GM12878 (cell line): ENCODE measurements around the gene ARMS2. TPM values are rescaled to one million over a fixed set of nuclear protein-coding genes. Genes with fewer than 3 reads are reported as not detected.

Experiments used
- ATAC-seq: fragments of 200-7000 bp; cut with Tn5 transposase; 3 replicates; pipeline ENCODE4 v1.9.1; 2020; ENCODE audit warnings: mild to moderate bottlenecking, moderate library complexity
- BruUV-seq: library from RNA; stranded (reverse); fragments of 400-500 nt; replicated peaks from 2 replicates; lab custom pipeline; 2021; lab: Mats Ljungman, UMichigan
- CTCF ChIA-PET: fragments of 300-600 bp; sonication (Branson Sonifier 250); formaldehyde crosslinking; extraction: SDS; loops from one replicate; lab custom pipeline; 2021; ENCODE audit warnings: inconsistent platforms; lab: Yijun Ruan, JAX
- POLR2A ChIA-PET: fragments of 350-600 bp; formaldehyde crosslinking; extraction: SDS; loops from one replicate; lab custom pipeline; 2021; ENCODE audit warnings: inconsistent platforms; lab: Charles Lee
- RAD21 ChIA-PET: fragments of 300-600 bp; sonication (Branson Sonifier 250); formaldehyde crosslinking; loops from one replicate; lab custom pipeline; 2023; ENCODE audit warnings: antibody characterized with exemption; ENCODE audit not compliant: unreplicated experiment; lab: Charles Lee
- SMC1A ChIA-PET: fragments of 300-600 bp; sonication (Branson Sonifier 250); formaldehyde crosslinking; loops from one replicate; lab custom pipeline; 2023; ENCODE audit not compliant: unreplicated experiment, uncharacterized antibody; lab: Charles Lee
- DNase-seq: peaks from one replicate; pipeline ENCODE4 v3.0.0-alpha.2; 2011; ENCODE audit warnings: low read depth, low spot score
- FAIRE-seq: peaks from 3 replicates; lab custom pipeline; 2011; peaks lifted over from hg19 to GRCh38; lab: Jason Lieb, UNC
- H2AFZ ChIP-seq: 2 replicates; pipeline ENCODE4 v1.6.0; 2011; ENCODE audit warnings: low read depth, low read length, control low read depth; ENCODE audit not compliant: control insufficient read depth
- H3K27ac ChIP-seq: 2 replicates; pipeline ENCODE4 v1.5.1; 2011; ENCODE audit warnings: control low read depth; ENCODE audit not compliant: control insufficient read depth, insufficient read depth
- H3K27me3 ChIP-seq, 2 experiments: replicated peaks in 1 of 2; 2 replicates each; pipeline versions ENCODE4 v1.6.0 to v1.6.1; 2011; ENCODE audit warnings: low read length in 1 of 2; ENCODE audit not compliant: control insufficient read depth in 2 of 2, insufficient read depth in 2 of 2
- H3K36me3 ChIP-seq, 2 experiments: 2 replicates each; pipeline ENCODE4 v1.5.1; 2011; ENCODE audit warnings: low read length in 1 of 2; ENCODE audit not compliant: control insufficient read depth in 2 of 2, insufficient read depth in 2 of 2
- H3K4me1 ChIP-seq: 2 replicates; pipeline ENCODE4 v1.6.1; 2011; ENCODE audit warnings: mild to moderate bottlenecking, low read length, moderate library complexity, mixed read lengths; ENCODE audit not compliant: control insufficient read depth, insufficient read depth
- H3K4me2 ChIP-seq: 2 replicates; pipeline ENCODE4 v1.6.0; 2011; ENCODE audit warnings: control low read depth; ENCODE audit not compliant: control insufficient read depth, insufficient read depth
- H3K4me3 ChIP-seq: fragments of 200-600 bp; sonication (generic); 2 replicates; pipeline ENCODE4 v1.5.1; 2016
- H3K79me2 ChIP-seq: 2 replicates; pipeline ENCODE4 v1.6.0; 2011; ENCODE audit warnings: low read length; ENCODE audit not compliant: control insufficient read depth, insufficient read depth
- H3K9ac ChIP-seq: 2 replicates; pipeline ENCODE4 v1.8.0; 2011; ENCODE audit warnings: low read length, control low read depth, mixed read lengths; ENCODE audit not compliant: control insufficient read depth, insufficient read depth
- H3K9me3 ChIP-seq: replicated peaks from 3 replicates; pipeline ENCODE4 v1.5.1; 2011; ENCODE audit warnings: mild to moderate bottlenecking, low read length; ENCODE audit not compliant: control insufficient read depth, insufficient read depth
- H4K20me1 ChIP-seq: 2 replicates; pipeline ENCODE4 v1.6.0; 2011; ENCODE audit not compliant: control insufficient read depth, insufficient read depth
- ATF2 ChIP-seq: IDR thresholded peaks from 2 replicates; pipeline ENCODE4 v1.6.1; 2012; ENCODE audit warnings: low read length, inconsistent platforms
- CTCF ChIP-seq, 3 experiments: IDR thresholded peaks in 2 of 3; conservative IDR thresholded peaks in 1 of 3; 2 replicates each; pipeline ENCODE4 v1.5.1; 2011; ENCODE audit warnings: low read depth in 3 of 3, low read length in 3 of 3, mild to moderate bottlenecking in 3 of 3, control low read depth in 2 of 3, moderate library complexity in 2 of 3, inconsistent platforms in 1 of 3, mixed read lengths in 1 of 3; ENCODE audit not compliant: control insufficient read depth in 2 of 3, insufficient read depth in 1 of 3; ENCODE audit errors: extremely low read depth in 1 of 3
- IKZF1 ChIP-seq: fragments of 450-650 bp; conservative IDR thresholded peaks from 2 replicates; pipeline ENCODE4 v1.6.1; 2017; ENCODE audit warnings: antibody characterized with exemption, mild to moderate bottlenecking
- REST ChIP-seq: IDR thresholded peaks from 2 replicates; pipeline ENCODE4 v1.6.1; 2012; ENCODE audit warnings: mild to moderate bottlenecking, low read depth, low read length
- ZBTB33 ChIP-seq: fragments of 450-650 bp; IDR thresholded peaks from 2 replicates; pipeline ENCODE4 v1.6.1; 2017; ENCODE audit warnings: mild to moderate bottlenecking
- ZBTB40 ChIP-seq: fragments of 450-650 bp; IDR thresholded peaks from 2 replicates; pipeline ENCODE4 v1.6.1; 2016; ENCODE audit warnings: mild to moderate bottlenecking, moderate library complexity, borderline replicate concordance
- WGBS: methylation state at CpG from one replicate; pipeline ENCODE4 v1.1.6; 2016; ENCODE audit warnings: low lambda C conversion rate; ENCODE audit not compliant: insufficient replicate concordance, insufficient coverage; ENCODE audit errors: missing lambda C conversion rate; 5-methylcytosine and 5-hydroxymethylcytosine counted together
- in situ Hi-C: fragments of 300-500 bp; cut with MboI; formaldehyde crosslinking; loops from 9 replicates; pipeline ENCODE4 v1.14.3; 2018; ENCODE audit warnings: mixed read lengths
- intact Hi-C: fragments of 100-400 bp; cut with micrococcal nuclease; formaldehyde crosslinking; loops from one replicate; pipeline ENCODE4 v1.14.2; 2022; ENCODE audit not compliant: unreplicated experiment
- polyA plus RNA-seq, 11 experiments: library from polyadenylated mRNA; depleted of rRNA in 4 of 11; unstranded in 6 of 11; stranded (reverse) in 5 of 11; fragments of >200 nt; fragmentation: Nextera tagmentation in 4 of 11; fragmentation: Illumina TruSeq in 1 of 11; extraction: Ambion mirVana in 4 of 11; extraction: Trizol in 1 of 11; gene quantifications; 1 replicate in 1 of 11; 2 replicates in 10 of 11; pipeline versions ENCODE4 v1.2.1 to v1.2.3, GENCODE V29; 2011 to 2016; ENCODE audit warnings: inconsistent platforms in 2 of 11, missing spikeins in 2 of 11, low read depth in 1 of 11
- total RNA-seq, 4 experiments: library from RNA; depleted of rRNA in 3 of 4; stranded (reverse); fragments of >200 nt in 3 of 4; fragmentation: Illumina TruSeq in 1 of 4; extraction: Trizol in 1 of 4; gene quantifications; 2 replicates each; pipeline versions ENCODE4 v1.2.1 to v1.2.3, GENCODE V29; 2013 to 2021

Gene ARMS2
- total and polyA plus RNA-seq, 10 of the 15 experiments (the other 5 are each of a cell fraction or from before 2014, with no cell fraction given), result not detected

GRCh38 chr10:122500194-122500593 is 45.7 kb downstream of the ARMS2 start (continued):
- TF ChIP-seq ATF2, result no peak
- no peak for TF ChIP-seq ZBTB40

GRCh38 chr10:122500726-122501125 is 46.3 kb downstream of the ARMS2 start:
- no peak for ATAC-seq
- TF ChIP-seq REST, result no peak
- TF ChIP-seq CTCF (IDR thresholded peaks at IDR 0.05 in 2 of 3, conservative IDR thresholded peaks at IDR 0.05 in 1 of 3; ENCODE audit: control insufficient read depth in 2 of 3, extremely low read depth in 1 of 3, insufficient read depth in 1 of 3, low read depth in 3 of 3, low read length in 3 of 3), result no peak
- TF ChIP-seq IKZF1, result no peak
- no peak for TF ChIP-seq ZBTB33

More at GRCh38 chr10:122500726-122501125, 46.3 kb downstream of the ARMS2 start:
- FAIRE-seq (no peak), DNase-seq (no peak)
- POLR2A ChIA-PET, result no interaction called here
- Histone ChIP-seq H4K20me1 (no peaks in the 10 kb centered on the region), H3K9me3 (no peaks in the 10 kb centered on the region), H3K27ac (no peak overlapping the region), H3K36me3 (no peaks in the 10 kb centered on the region), H3K9ac (no peak overlapping the region), H3K27me3 (peaks cover 0 to 3% of the 10 kb centered on the region in 2 experiments; a peak in 3 of 4 replicates), H3K4me2 (no peak overlapping the region), H3K4me3 (no peak overlapping the region), H3K4me1 (no peaks in the 10 kb centered on the region), H3K79me2 (no peaks in the 10 kb centered on the region), H2AFZ (no peak overlapping the region)
- in situ Hi-C loops, result no loop called here
- SMC1A ChIA-PET, result no interaction called here
- CTCF ChIA-PET, result no interaction called here
- intact Hi-C loops, result no loop called here
- no TSS peak for BruUV-seq
- RAD21 ChIA-PET, result no interaction called here
- WGBS, result 10% methylated on average over 6 of the region's 6 CpGs
